ENCODE data around the gene RO60. TPM values are rescaled to one million over a fixed set of nuclear protein-coding genes. Genes with fewer than 3 reads are reported as not detected.

Gene RO60
- total RNA-seq, 6 experiments from 2014 or later = 21.3 to 35.9 (median 25.5) TPM

GRCh38 chr1:193090865-193091264 lies 31.5 kb downstream of the RO60 start:
- H3K4me3 ChIP-seq = no peak overlapping the region
- intact Hi-C loops (cut with DNase I) = no loop called here
- H3K27me3 ChIP-seq = no peaks in the 10 kb centered on the region
- TF ChIP-seq POLR2A (IDR thresholded peaks at IDR 0.05) = no peak
- TF ChIP-seq, protein P1, sequence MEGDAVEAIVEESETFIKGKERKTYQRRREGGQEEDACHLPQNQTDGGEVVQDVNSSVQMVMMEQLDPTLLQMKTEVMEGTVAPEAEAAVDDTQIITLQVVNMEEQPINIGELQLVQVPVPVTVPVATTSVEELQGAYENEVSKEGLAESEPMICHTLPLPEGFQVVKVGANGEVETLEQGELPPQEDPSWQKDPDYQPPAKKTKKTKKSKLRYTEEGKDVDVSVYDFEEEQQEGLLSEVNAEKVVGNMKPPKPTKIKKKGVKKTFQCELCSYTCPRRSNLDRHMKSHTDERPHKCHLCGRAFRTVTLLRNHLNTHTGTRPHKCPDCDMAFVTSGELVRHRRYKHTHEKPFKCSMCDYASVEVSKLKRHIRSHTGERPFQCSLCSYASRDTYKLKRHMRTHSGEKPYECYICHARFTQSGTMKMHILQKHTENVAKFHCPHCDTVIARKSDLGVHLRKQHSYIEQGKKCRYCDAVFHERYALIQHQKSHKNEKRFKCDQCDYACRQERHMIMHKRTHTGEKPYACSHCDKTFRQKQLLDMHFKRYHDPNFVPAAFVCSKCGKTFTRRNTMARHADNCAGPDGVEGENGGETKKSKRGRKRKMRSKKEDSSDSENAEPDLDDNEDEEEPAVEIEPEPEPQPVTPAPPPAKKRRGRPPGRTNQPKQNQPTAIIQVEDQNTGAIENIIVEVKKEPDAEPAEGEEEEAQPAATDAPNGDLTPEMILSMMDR (IDR thresholded peaks at IDR 0.05) = no peak
- H3K4me1 ChIP-seq = no peaks in the 10 kb centered on the region
- 54% methylated on average over 1 of the region's 1 CpG for WGBS (ENCODE audit: insufficient coverage, low coverage, low lambda C conversion rate, missing lambda C conversion rate)
- H3K27ac ChIP-seq = no peak overlapping the region
- no peaks in the 10 kb centered on the region for H3K9me3 ChIP-seq
- peaks cover 0 to 23% (median 2%) of the 10 kb centered on the region in 4 donors for H3K36me3 ChIP-seq
- no peak for DNase-seq
- no peak for ATAC-seq

GRCh38 chr1:193094112-193094511 lies 34.7 kb downstream of the RO60 start:
- H3K27me3 ChIP-seq = no peaks in the 10 kb centered on the region
- peaks cover 0 to 52% (median 7%) of the 10 kb centered on the region in 4 donors for H3K36me3 ChIP-seq
- TF ChIP-seq POLR2A (IDR thresholded peaks at IDR 0.05) = no peak
- TF ChIP-seq, protein P1 (IDR thresholded peaks at IDR 0.05) = no peak
- H3K27ac ChIP-seq = no peak overlapping the region
- intact Hi-C loops (cut with DNase I) = no loop called here
- no peak overlapping the region for H3K4me3 ChIP-seq
- H3K4me1 ChIP-seq = no peaks in the 10 kb centered on the region
- H3K9me3 ChIP-seq = no peaks in the 10 kb centered on the region
- ATAC-seq = no peak
- DNase-seq = no peak
- WGBS (ENCODE audit: insufficient coverage, low coverage, low lambda C conversion rate, missing lambda C conversion rate) = 93% methylated on average over 8 of the region's 11 CpGs

DNA sequence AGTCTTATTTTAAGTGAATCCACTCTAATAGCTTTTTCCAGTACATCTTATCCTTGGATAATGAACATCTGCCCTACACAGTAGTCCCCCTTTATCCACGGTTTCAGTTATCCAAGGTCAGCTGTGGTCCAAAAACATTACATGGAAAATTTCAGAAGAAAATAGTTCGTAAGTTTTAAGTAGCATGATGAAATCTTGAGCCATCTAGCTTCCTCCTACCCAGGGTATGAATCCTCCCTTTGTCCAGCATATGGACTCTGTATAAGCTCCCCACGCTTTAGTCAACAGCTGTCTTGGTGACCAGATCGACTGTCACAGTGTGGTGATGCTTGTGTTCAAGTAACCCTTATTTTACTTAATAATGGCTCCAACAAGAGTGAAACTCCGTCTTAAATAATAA lies 43.2 kb downstream of the RO60 start:
- peaks cover 0 to 8% (median 4%) of the 10 kb centered on the region in 4 donors for H3K4me1 ChIP-seq
- H3K36me3 ChIP-seq = peaks cover 0 to 28% (median 3%) of the 10 kb centered on the region in 4 donors
- ATAC-seq (no peak), DNase-seq (no peak)
- H3K27ac ChIP-seq = no peak overlapping the region
- TF ChIP-seq, protein P1 (IDR thresholded peaks at IDR 0.05) = no peak
- no peak for TF ChIP-seq POLR2A (IDR thresholded peaks at IDR 0.05)
- intact Hi-C loops (cut with DNase I) = no loop called here
- H3K27me3 ChIP-seq = no peaks in the 10 kb centered on the region
- WGBS (ENCODE audit: insufficient coverage, low coverage, low lambda C conversion rate, missing lambda C conversion rate) = 80% methylated on average over 5 of the region's 5 CpGs
- H3K9me3 ChIP-seq = no peaks in the 10 kb centered on the region
- H3K4me3 ChIP-seq = no peak overlapping the region

DNA sequence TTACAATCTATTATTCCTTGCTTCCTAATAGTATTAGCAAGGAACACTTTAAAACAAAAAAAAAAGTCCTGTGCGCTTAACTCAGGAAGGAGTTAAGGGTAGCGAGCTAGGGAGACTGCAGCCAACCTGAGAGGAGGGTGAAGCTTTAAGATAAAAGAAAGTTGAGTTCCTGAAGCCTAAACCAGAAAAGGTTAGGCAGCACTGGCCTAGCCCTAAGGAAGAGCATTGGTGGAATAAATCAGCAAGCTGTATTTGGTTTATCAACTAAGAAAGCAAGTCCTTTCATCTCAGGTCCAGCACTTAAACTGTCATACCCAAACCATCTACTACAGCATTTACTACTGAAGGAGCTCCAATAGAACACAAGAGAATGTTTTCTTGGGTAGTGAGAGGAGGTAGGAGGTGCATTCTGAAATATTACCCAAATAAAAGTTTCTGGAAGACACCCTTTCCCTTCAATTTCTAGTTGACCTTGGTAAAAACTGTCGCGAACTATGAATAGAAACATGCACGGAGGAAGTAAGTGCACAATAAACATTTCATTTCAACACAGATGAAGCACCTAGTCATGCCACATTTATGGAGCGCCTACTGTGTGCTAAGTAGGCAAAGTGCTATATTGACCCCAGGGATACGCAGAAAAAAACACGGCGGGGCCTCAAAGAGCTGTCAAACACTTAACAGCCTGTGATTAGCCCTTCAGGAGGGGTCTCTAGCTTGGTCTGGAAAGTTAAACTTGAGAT lies 44.5 kb downstream of the RO60 start:
- ATAC-seq = no peak
- H3K27ac ChIP-seq = peak overlapping the region; percentile 69 to 86 (median 78)

More for the DNA sequence above, 44.5 kb downstream of the RO60 start:
- no peaks in the 10 kb centered on the region for H3K27me3 ChIP-seq
- peaks cover 0 to 8% (median 4%) of the 10 kb centered on the region in 4 donors for H3K4me1 ChIP-seq
- H3K4me3 ChIP-seq = peak overlapping the region; percentile 83 to 96 (median 89)
- peaks cover 0 to 16% (median under 1%) of the 10 kb centered on the region in 4 donors for H3K36me3 ChIP-seq
- intact Hi-C loops (cut with DNase I) = no loop called here
- TF ChIP-seq, protein P1 (IDR thresholded peaks at IDR 0.05) = no peak
- no peak for TF ChIP-seq POLR2A (IDR thresholded peaks at IDR 0.05)
- H3K9me3 ChIP-seq = no peaks in the 10 kb centered on the region
- 28% methylated on average over 9 of the region's 9 CpGs for WGBS (ENCODE audit: insufficient coverage, low coverage, low lambda C conversion rate, missing lambda C conversion rate)
- DNase-seq = no peak
